GM12878 (cell line): ENCODE results near the gene RELT. TPM values are rescaled to one million over a fixed set of nuclear protein-coding genes. Genes with fewer than 3 reads are reported as not detected.

ENCODE experiments used
- ATAC-seq: fragments of 200-7000 bp; cut with Tn5 transposase; 3 replicates; pipeline ENCODE4 v1.9.1; 2020; ENCODE audit warnings: mild to moderate bottlenecking, moderate library complexity
- BruUV-seq: library from RNA; stranded (reverse); fragments of 400-500 nt; replicated peaks from 2 replicates; lab custom pipeline; 2021; lab: Mats Ljungman, UMichigan
- CTCF ChIA-PET: fragments of 300-600 bp; sonication (Branson Sonifier 250); formaldehyde crosslinking; extraction: SDS; loops from one replicate; lab custom pipeline; 2021; ENCODE audit warnings: inconsistent platforms; lab: Yijun Ruan, JAX
- POLR2A ChIA-PET: fragments of 350-600 bp; formaldehyde crosslinking; extraction: SDS; loops from one replicate; lab custom pipeline; 2021; ENCODE audit warnings: inconsistent platforms; lab: Charles Lee
- RAD21 ChIA-PET: fragments of 300-600 bp; sonication (Branson Sonifier 250); formaldehyde crosslinking; loops from one replicate; lab custom pipeline; 2023; ENCODE audit warnings: antibody characterized with exemption; ENCODE audit not compliant: unreplicated experiment; lab: Charles Lee
- SMC1A ChIA-PET: fragments of 300-600 bp; sonication (Branson Sonifier 250); formaldehyde crosslinking; loops from one replicate; lab custom pipeline; 2023; ENCODE audit not compliant: unreplicated experiment, uncharacterized antibody; lab: Charles Lee
- DNase-seq: peaks from one replicate; pipeline ENCODE4 v3.0.0-alpha.2; 2011; ENCODE audit warnings: low read depth, low spot score
- FAIRE-seq: peaks from 3 replicates; lab custom pipeline; 2011; peaks lifted over from hg19 to GRCh38; lab: Jason Lieb, UNC
- H2AFZ ChIP-seq: 2 replicates; pipeline ENCODE4 v1.6.0; 2011; ENCODE audit warnings: low read depth, low read length, control low read depth; ENCODE audit not compliant: control insufficient read depth
- H3K27ac ChIP-seq: 2 replicates; pipeline ENCODE4 v1.5.1; 2011; ENCODE audit warnings: control low read depth; ENCODE audit not compliant: control insufficient read depth, insufficient read depth
- H3K27me3 ChIP-seq, 2 experiments: replicated peaks in 1 of 2; 2 replicates each; pipeline versions ENCODE4 v1.6.0 to v1.6.1; 2011; ENCODE audit warnings: low read length in 1 of 2; ENCODE audit not compliant: control insufficient read depth in 2 of 2, insufficient read depth in 2 of 2
- H3K36me3 ChIP-seq, 2 experiments: 2 replicates each; pipeline ENCODE4 v1.5.1; 2011; ENCODE audit warnings: low read length in 1 of 2; ENCODE audit not compliant: control insufficient read depth in 2 of 2, insufficient read depth in 2 of 2
- H3K4me1 ChIP-seq: 2 replicates; pipeline ENCODE4 v1.6.1; 2011; ENCODE audit warnings: mild to moderate bottlenecking, low read length, moderate library complexity, mixed read lengths; ENCODE audit not compliant: control insufficient read depth, insufficient read depth
- H3K4me2 ChIP-seq: 2 replicates; pipeline ENCODE4 v1.6.0; 2011; ENCODE audit warnings: control low read depth; ENCODE audit not compliant: control insufficient read depth, insufficient read depth
- H3K4me3 ChIP-seq: fragments of 200-600 bp; sonication (generic); 2 replicates; pipeline ENCODE4 v1.5.1; 2016
- H3K79me2 ChIP-seq: 2 replicates; pipeline ENCODE4 v1.6.0; 2011; ENCODE audit warnings: low read length; ENCODE audit not compliant: control insufficient read depth, insufficient read depth
- H3K9ac ChIP-seq: 2 replicates; pipeline ENCODE4 v1.8.0; 2011; ENCODE audit warnings: low read length, control low read depth, mixed read lengths; ENCODE audit not compliant: control insufficient read depth, insufficient read depth
- H3K9me3 ChIP-seq: replicated peaks from 3 replicates; pipeline ENCODE4 v1.5.1; 2011; ENCODE audit warnings: mild to moderate bottlenecking, low read length; ENCODE audit not compliant: control insufficient read depth, insufficient read depth
- H4K20me1 ChIP-seq: 2 replicates; pipeline ENCODE4 v1.6.0; 2011; ENCODE audit not compliant: control insufficient read depth, insufficient read depth
- ATF7 ChIP-seq: fragments of 450-650 bp; IDR thresholded peaks from 2 replicates; pipeline ENCODE4 v1.6.1; 2016; ENCODE audit warnings: low read depth, mild to moderate bottlenecking
- EGR1 ChIP-seq, 2 experiments: IDR thresholded peaks; 1 replicate in 1 of 2; 2 replicates in 1 of 2; pipeline ENCODE4 v1.6.1; 2011 to 2012; ENCODE audit warnings: low read depth in 2 of 2, low read length in 2 of 2, borderline replicate concordance in 1 of 2, mild to moderate bottlenecking in 1 of 2, moderate library complexity in 1 of 2
- EP300 ChIP-seq, 2 experiments: fragments of 150-350 bp in 1 of 2; IDR thresholded peaks; 2 replicates each; pipeline ENCODE4 v1.6.1; 2011 to 2012; ENCODE audit warnings: low read depth in 2 of 2, low read length in 2 of 2, borderline replicate concordance in 1 of 2, improper control_type of control experiment in 1 of 2, inconsistent platforms in 1 of 2; ENCODE audit not compliant: control insufficient read depth in 1 of 2
- FOXK2 ChIP-seq: fragments of 450-650 bp; IDR thresholded peaks from 2 replicates; pipeline ENCODE4 v1.6.1; 2017; ENCODE audit warnings: mild to moderate bottlenecking, moderate library complexity
- FOXM1 ChIP-seq: IDR thresholded peaks from 2 replicates; pipeline ENCODE4 v1.6.1; 2012; ENCODE audit warnings: low read depth, mild to moderate bottlenecking, inconsistent platforms, low read length, moderate library complexity
- KDM1A ChIP-seq: fragments of 200-600 bp; sonication (generic); IDR thresholded peaks from 2 replicates; pipeline ENCODE4 v1.6.1; 2016; ENCODE audit warnings: borderline replicate concordance
- NR2C1 ChIP-seq: fragments of 450-650 bp; IDR thresholded peaks from 2 replicates; pipeline ENCODE4 v1.6.1; 2017; ENCODE audit warnings: antibody characterized with exemption, mild to moderate bottlenecking, moderate library complexity
- NR2C2 ChIP-seq: IDR thresholded peaks from 2 replicates; pipeline ENCODE4 v1.6.1; 2011; ENCODE audit warnings: borderline replicate concordance, low read depth; ENCODE audit not compliant: control insufficient read depth, insufficient read length
- RAD51 ChIP-seq: fragments of 450-650 bp; IDR thresholded peaks from 2 replicates; pipeline ENCODE4 v1.6.1; 2016; ENCODE audit warnings: moderate library complexity, mild to moderate bottlenecking, inconsistent platforms
- SIX5 ChIP-seq: IDR thresholded peaks from 2 replicates; pipeline ENCODE4 v1.6.1; 2011; ENCODE audit warnings: mild to moderate bottlenecking, low read depth, low read length, moderate library complexity; ENCODE audit not compliant: severe bottlenecking
- STAT1 ChIP-seq: fragments of 450-650 bp; conservative IDR thresholded peaks from 2 replicates; pipeline ENCODE4 v1.6.1; 2014; ENCODE audit warnings: antibody characterized with exemption, mild to moderate bottlenecking
- WGBS: methylation state at CpG from one replicate; pipeline ENCODE4 v1.1.6; 2016; ENCODE audit warnings: low lambda C conversion rate; ENCODE audit not compliant: insufficient replicate concordance, insufficient coverage; ENCODE audit errors: missing lambda C conversion rate; 5-methylcytosine and 5-hydroxymethylcytosine counted together
- in situ Hi-C: fragments of 300-500 bp; cut with MboI; formaldehyde crosslinking; loops from 9 replicates; pipeline ENCODE4 v1.14.3; 2018; ENCODE audit warnings: mixed read lengths
- intact Hi-C: fragments of 100-400 bp; cut with micrococcal nuclease; formaldehyde crosslinking; loops from one replicate; pipeline ENCODE4 v1.14.2; 2022; ENCODE audit not compliant: unreplicated experiment
- polyA plus RNA-seq, 11 experiments: library from polyadenylated mRNA; depleted of rRNA in 4 of 11; unstranded in 6 of 11; stranded (reverse) in 5 of 11; fragments of >200 nt; fragmentation: Nextera tagmentation in 4 of 11; fragmentation: Illumina TruSeq in 1 of 11; extraction: Ambion mirVana in 4 of 11; extraction: Trizol in 1 of 11; gene quantifications; 1 replicate in 1 of 11; 2 replicates in 10 of 11; pipeline versions ENCODE4 v1.2.1 to v1.2.3, GENCODE V29; 2011 to 2016; ENCODE audit warnings: inconsistent platforms in 2 of 11, missing spikeins in 2 of 11, low read depth in 1 of 11
- total RNA-seq, 4 experiments: library from RNA; depleted of rRNA in 3 of 4; stranded (reverse); fragments of >200 nt in 3 of 4; fragmentation: Illumina TruSeq in 1 of 4; extraction: Trizol in 1 of 4; gene quantifications; 2 replicates each; pipeline versions ENCODE4 v1.2.1 to v1.2.3, GENCODE V29; 2013 to 2021
- TF ChIP-seq, protein P1 (sequence below): fragments of 450-650 bp; IDR thresholded peaks from 2 replicates; pipeline ENCODE4 v1.6.1; 2017; ENCODE audit warnings: low read depth, mild to moderate bottlenecking, moderate library complexity
- TF ChIP-seq, protein P2 (sequence below): fragments of 450-650 bp; IDR thresholded peaks from 2 replicates; pipeline ENCODE4 v1.6.1; 2017; ENCODE audit warnings: mild to moderate bottlenecking, moderate library complexity

RELT gene
- total and polyA plus RNA-seq, 10 of the 15 experiments (the other 5 are each of a cell fraction or from before 2014, with no cell fraction given), result 1.2 to 28.5 (median 10.8) TPM

DNA sequence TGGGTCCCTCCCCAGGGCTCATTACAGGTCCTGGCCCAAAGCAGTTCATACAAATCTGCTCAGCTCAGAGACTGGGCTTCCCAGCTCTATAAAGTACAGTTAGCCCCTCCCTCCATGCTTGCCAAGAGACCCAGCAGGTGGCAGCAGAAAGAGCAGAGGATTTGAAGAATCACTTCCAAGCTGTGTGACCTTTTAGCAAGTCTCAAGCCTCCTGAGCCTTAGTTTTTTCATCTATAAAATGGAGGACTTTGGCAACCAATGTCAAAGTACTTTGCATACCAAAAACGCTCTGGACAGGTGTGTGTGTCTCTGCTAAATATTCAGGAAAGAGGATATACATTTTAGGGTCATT lies 26.6 kb downstream of the RELT start (continued):
- TF ChIP-seq, protein P1, sequence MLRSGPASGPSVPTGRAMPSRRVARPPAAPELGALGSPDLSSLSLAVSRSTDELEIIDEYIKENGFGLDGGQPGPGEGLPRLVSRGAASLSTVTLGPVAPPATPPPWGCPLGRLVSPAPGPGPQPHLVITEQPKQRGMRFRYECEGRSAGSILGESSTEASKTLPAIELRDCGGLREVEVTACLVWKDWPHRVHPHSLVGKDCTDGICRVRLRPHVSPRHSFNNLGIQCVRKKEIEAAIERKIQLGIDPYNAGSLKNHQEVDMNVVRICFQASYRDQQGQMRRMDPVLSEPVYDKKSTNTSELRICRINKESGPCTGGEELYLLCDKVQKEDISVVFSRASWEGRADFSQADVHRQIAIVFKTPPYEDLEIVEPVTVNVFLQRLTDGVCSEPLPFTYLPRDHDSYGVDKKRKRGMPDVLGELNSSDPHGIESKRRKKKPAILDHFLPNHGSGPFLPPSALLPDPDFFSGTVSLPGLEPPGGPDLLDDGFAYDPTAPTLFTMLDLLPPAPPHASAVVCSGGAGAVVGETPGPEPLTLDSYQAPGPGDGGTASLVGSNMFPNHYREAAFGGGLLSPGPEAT, result no peak
- TF ChIP-seq ATF7, result no peak

DNA sequence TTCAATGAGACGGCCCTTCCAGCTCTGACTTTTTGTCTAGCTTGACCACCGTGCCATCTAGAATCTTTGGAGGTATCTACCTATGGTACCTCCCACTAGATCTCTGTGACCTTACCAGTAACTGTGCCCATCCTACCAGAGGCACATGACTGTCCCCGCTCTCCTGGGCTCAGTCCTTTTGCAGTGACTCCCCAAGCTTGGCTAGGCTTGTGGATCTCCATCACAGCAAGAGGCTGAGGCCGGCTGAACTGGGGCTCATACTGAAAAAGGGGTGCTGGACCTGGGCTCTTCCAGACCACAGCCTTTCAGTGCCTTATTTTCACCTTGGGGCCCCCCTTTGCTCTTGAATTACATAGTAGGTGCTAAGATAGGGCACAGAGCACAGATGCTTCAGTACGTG lies 27.3 kb downstream of the RELT start:
- no peaks in the 10 kb centered on the region for H3K79me2 ChIP-seq
- ChIA-PET CTCF (interaction anchor here (0.7 to 25.6 kb wide), 6 partner anchors 10 to 258 kb away, joined by 3 to 400 read pairs (median 6); no protein-coding TSS in a partner anchor), POLR2A (no interaction called here), RAD21 (interaction anchor here (1.2 to 3.3 kb wide), 3 partner anchors 16 to 258 kb away, joined by 3 to 18 read pairs (median 14); no protein-coding TSS in a partner anchor), SMC1A (interaction anchor here (0.7 to 3.9 kb wide), 6 partner anchors 10 to 304 kb away, joined by 3 to 31 read pairs (median 4); no protein-coding TSS in a partner anchor)
- no peaks in the 10 kb centered on the region for H3K4me1 ChIP-seq
- no TSS peak for BruUV-seq
- H3K36me3 ChIP-seq, result peaks cover 7 to 23% of the 10 kb centered on the region in 2 experiments
- no peaks in the 10 kb centered on the region for H3K9me3 ChIP-seq
- no peak overlapping the region for H3K4me2 ChIP-seq
- H3K27ac ChIP-seq, result no peak overlapping the region
- DNase-seq, result no peak
- H4K20me1 ChIP-seq, result no peaks in the 10 kb centered on the region
- WGBS, result 58% methylated on average over 5 of the region's 5 CpGs
- H3K27me3 ChIP-seq, result no peaks in the 10 kb centered on the region
- FAIRE-seq, result no peak
- in situ Hi-C loops (loop anchor here (5.0 kb wide), 1 partner anchor 259 kb away; no protein-coding TSS in a partner anchor), intact Hi-C loops (no loop called here)
- no peak overlapping the region for H3K9ac ChIP-seq
- no peak overlapping the region for H3K4me3 ChIP-seq
- no peak for ATAC-seq
- H2AFZ ChIP-seq, result no peak overlapping the region
- TF ChIP-seq NR2C2 (no peak), FOXM1 (no peak), KDM1A (no peak), EP300 (IDR thresholded peaks at IDR 0.05; ENCODE audit: borderline replicate concordance in 1 of 2, control insufficient read depth in 1 of 2, low read depth in 2 of 2, low read length in 2 of 2) (no peak), NR2C1 (no peak), FOXK2 (no peak), SIX5 (no peak), STAT1 (no peak), EGR1 (IDR thresholded peaks at IDR 0.05; ENCODE audit: borderline replicate concordance in 1 of 2, low read depth in 2 of 2, low read length in 2 of 2) (no peak), RAD51 (no peak)
- TF ChIP-seq, protein P2, sequence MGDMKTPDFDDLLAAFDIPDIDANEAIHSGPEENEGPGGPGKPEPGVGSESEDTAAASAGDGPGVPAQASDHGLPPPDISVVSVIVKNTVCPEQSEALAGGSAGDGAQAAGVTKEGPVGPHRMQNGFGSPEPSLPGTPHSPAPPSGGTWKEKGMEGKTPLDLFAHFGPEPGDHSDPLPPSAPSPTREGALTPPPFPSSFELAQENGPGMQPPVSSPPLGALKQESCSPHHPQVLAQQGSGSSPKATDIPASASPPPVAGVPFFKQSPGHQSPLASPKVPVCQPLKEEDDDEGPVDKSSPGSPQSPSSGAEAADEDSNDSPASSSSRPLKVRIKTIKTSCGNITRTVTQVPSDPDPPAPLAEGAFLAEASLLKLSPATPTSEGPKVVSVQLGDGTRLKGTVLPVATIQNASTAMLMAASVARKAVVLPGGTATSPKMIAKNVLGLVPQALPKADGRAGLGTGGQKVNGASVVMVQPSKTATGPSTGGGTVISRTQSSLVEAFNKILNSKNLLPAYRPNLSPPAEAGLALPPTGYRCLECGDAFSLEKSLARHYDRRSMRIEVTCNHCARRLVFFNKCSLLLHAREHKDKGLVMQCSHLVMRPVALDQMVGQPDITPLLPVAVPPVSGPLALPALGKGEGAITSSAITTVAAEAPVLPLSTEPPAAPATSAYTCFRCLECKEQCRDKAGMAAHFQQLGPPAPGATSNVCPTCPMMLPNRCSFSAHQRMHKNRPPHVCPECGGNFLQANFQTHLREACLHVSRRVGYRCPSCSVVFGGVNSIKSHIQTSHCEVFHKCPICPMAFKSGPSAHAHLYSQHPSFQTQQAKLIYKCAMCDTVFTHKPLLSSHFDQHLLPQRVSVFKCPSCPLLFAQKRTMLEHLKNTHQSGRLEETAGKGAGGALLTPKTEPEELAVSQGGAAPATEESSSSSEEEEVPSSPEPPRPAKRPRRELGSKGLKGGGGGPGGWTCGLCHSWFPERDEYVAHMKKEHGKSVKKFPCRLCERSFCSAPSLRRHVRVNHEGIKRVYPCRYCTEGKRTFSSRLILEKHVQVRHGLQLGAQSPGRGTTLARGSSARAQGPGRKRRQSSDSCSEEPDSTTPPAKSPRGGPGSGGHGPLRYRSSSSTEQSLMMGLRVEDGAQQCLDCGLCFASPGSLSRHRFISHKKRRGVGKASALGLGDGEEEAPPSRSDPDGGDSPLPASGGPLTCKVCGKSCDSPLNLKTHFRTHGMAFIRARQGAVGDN, result no peak
